GM12872 (cell line): ENCODE results near the gene PDE9A.

Experiments
- CTCF ChIP-seq: IDR thresholded peaks from 3 replicates; pipeline ENCODE4 v1.5.1; 2011; ENCODE audit warnings: low read depth, mild to moderate bottlenecking, low read length, moderate library complexity; ENCODE audit not compliant: insufficient read depth

PDE9A gene

GRCh38 chr21:42779431-42779861, 126.0 kb downstream of the PDE9A start:
- TF ChIP-seq CTCF: no peak

DNA sequence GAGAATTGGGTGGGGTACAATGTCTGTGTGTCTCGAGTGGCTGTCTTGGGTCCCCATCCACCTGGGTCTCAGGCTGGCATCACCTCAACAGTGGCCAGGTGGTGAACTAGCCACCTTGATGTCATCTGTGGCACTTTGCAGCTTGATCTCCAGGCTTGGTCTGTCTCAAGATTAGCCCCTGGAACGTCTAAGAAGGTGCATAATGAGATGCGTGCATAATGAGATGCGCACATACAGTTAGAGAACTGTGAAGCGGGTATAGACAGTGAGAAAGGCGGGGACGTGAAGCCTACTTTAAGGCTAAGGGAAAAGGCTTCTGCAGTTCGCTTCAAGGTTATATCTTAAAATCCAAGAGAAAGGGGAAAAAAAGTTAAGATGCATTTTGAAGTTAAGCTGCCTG, 127.2 kb downstream of the PDE9A start:
- TF ChIP-seq CTCF: no peak

- no peak for TF ChIP-seq CTCF
These were observed 127.9 kb downstream of the PDE9A start for GRCh38 chr21:42781150-42781970.

- no peak for TF ChIP-seq CTCF
These were observed 128.7 kb downstream of the PDE9A start for GRCh38 chr21:42781971-42782722.

GRCh38 chr21:42782723-42783242, 129.4 kb downstream of the PDE9A start:
- TF ChIP-seq CTCF: no peak

DNA sequence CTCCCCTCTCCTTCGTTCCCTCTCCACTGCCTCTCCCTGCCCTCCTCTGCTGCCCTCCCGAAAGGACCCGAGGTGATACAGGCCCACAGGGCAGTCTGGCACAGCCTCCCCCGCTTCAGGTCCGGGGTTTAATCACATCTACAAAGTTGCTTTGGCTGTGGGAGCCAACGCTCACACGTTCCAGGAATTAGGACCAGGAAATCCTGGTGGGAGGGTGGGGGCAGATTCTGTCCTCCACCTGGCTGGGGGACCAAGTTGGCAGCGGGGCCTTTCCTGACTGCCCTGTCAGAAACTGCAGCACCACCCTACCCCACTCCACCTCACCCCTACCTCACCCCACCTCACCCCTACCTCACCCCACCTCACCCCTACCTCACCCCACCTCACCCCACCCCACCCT, 130.9 kb downstream of the PDE9A start:
- TF ChIP-seq CTCF: no peak

- no peak for TF ChIP-seq CTCF
These were observed 131.6 kb downstream of the PDE9A start for GRCh38 chr21:42784896-42785451.
